22Rv1 (cell line): Measurements from ENCODE around the gene NGDN.

Experiments
- CTCF ChIP-seq: fragments of 450-650 bp; IDR thresholded peaks from 2 replicates; pipeline ENCODE4 v1.5.1; 2017; ENCODE audit warnings: mild to moderate bottlenecking
- ZFX ChIP-seq: fragments of 450-650 bp; IDR thresholded peaks from 2 replicates; pipeline ENCODE4 v1.6.1; 2017; ENCODE audit warnings: antibody characterized with exemption, borderline replicate concordance

GRCh38 chr14:23438101-23438971 lies 31.2 kb upstream of the NGDN start:
- no peak for TF ChIP-seq CTCF
- TF ChIP-seq ZFX, result no peak
